ENCODE measurements around the gene VPS13A. TPM values are rescaled to one million over a fixed set of nuclear protein-coding genes. Genes with fewer than 3 reads are reported as not detected.

The VPS13A gene
- total and polyA plus RNA-seq, 8 donors, result 3.1 to 87.6 (median 29.2) TPM

GRCh38 chr9:77450085-77450475 is 272.7 kb downstream of the VPS13A start:
- no peaks in the 10 kb centered on the region for H3K36me3 ChIP-seq
- H3K27me3 ChIP-seq, result no peaks in the 10 kb centered on the region
- DNase-seq, result no peak
- H3K27ac ChIP-seq, result no peak overlapping the region
- WGBS, 5 donors, result 94 to 98% (median 96%) methylated on average over 4 of the region's 4 CpGs
- H3K9me3 ChIP-seq, result no peaks in the 10 kb centered on the region
- intact Hi-C loops (cut with DNase I; ENCODE audit: low total_unique reads), result loop anchor here (10.0 kb wide), 1 partner anchor 195 kb away; the partner anchor contains the start of gene GNA14
- H3K4me3 ChIP-seq, result no peak overlapping the region
- H3K4me1 ChIP-seq, result peaks cover 0 to 7% (median 0%) of the 10 kb centered on the region in 4 donors
- no peak for TF ChIP-seq POLR2AphosphoS5 (IDR thresholded peaks at IDR 0.05)
- no peak for TF ChIP-seq CTCF (IDR thresholded peaks at IDR 0.05)
- no peak for TF ChIP-seq POLR2A (IDR thresholded peaks at IDR 0.05)
- TF ChIP-seq EP300 (IDR thresholded peaks at IDR 0.05), result no peak

DNA sequence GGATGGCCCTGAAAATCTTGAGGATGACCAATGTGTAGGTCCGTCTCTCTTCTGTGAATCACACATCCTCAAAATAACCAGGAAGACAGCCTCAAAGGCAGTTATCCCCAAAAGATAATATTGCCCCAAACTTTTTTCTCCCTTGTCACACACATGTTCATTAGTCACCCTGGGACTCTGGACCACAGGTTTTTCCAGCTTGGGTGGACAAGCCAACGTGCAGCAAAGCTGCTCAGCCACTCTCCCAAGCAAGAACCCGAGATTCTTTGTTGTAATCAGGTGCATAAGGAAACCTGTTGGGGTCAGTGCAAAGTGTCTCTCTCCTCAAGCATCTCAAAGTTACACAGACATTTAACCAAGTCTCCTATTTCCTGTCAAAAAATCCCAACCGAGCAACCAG is 274.2 kb downstream of the VPS13A start:
- intact Hi-C loops (cut with DNase I; ENCODE audit: low total_unique reads), result loop anchor here (10.0 kb wide), 1 partner anchor 193 kb away; the partner anchor contains the start of gene GNA14
- no peak overlapping the region for H3K27ac ChIP-seq
- 63 to 90% (median 83%) methylated on average over 4 of the region's 4 CpGs for WGBS, 5 donors
- H3K27me3 ChIP-seq, result no peaks in the 10 kb centered on the region
- H3K4me3 ChIP-seq, result no peak overlapping the region
- no peaks in the 10 kb centered on the region for H3K36me3 ChIP-seq
- no peaks in the 10 kb centered on the region for H3K9me3 ChIP-seq
- peaks cover 0 to 7% (median 0%) of the 10 kb centered on the region in 4 donors for H3K4me1 ChIP-seq
- DNase-seq, result no peak
- TF ChIP-seq CTCF (IDR thresholded peaks at IDR 0.05), result no peak
- no peak for TF ChIP-seq POLR2AphosphoS5 (IDR thresholded peaks at IDR 0.05)
- TF ChIP-seq EP300 (IDR thresholded peaks at IDR 0.05), result no peak
- no peak for TF ChIP-seq POLR2A (IDR thresholded peaks at IDR 0.05)

DNA sequence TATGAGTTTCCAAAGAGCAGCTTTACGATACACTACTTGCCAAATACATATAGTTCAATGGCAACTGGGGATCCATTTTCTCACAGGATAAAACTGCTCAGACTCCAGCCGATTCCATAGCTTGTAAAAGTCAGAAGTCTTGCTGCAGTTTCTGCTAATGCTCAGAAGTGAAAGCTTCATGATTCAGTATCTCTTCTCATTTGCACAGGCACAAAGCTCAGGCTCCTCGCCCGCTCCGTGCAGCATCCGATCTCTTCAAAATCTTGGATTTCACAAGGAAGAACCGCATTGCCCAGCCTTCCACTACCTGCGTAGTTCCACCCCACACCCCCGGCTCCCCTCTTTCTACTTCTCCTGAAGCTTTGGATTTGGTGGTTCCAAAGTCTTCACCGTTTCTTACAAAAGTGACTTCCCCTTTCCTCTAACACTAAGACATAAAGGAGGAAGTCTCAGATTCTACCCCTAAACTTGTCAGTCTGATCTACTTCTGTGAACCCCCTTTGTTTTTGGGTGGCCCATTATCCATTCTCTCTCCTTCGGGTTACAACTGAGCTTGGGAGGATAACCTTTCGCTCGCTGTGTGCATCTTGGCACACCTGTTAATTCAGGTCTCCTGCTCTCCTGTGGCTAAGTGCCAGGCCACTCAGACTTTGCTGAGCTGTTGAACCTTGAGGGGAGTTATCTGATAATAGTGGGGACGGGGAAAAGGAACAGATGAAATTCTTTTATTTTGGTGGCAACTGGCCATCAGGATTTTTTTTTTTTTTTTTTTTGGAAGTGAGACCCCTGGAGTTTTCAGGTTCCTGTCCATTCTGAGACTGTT is 276.7 kb downstream of the VPS13A start:
- Histone ChIP-seq H3K4me3 (no peak overlapping the region), H3K9me3 (no peaks in the 10 kb centered on the region), H3K4me1 (peaks cover 0 to 12% (median 5%) of the 10 kb centered on the region in 4 donors), H3K27ac (no peak overlapping the region), H3K27me3 (no peaks in the 10 kb centered on the region), H3K36me3 (no peaks in the 10 kb centered on the region)
- intact Hi-C loops (cut with DNase I; ENCODE audit: low total_unique reads), result loop anchor here (10.0 kb wide), 1 partner anchor 191 kb away; the partner anchor contains the start of gene GNA14
- 67 to 80% (median 72%) methylated on average over 14 of the region's 14 CpGs for WGBS, 5 donors
- no peak for DNase-seq
- TF ChIP-seq EP300 (IDR thresholded peaks at IDR 0.05), result no peak
- TF ChIP-seq POLR2AphosphoS5 (IDR thresholded peaks at IDR 0.05), result no peak
- no peak for TF ChIP-seq CTCF (IDR thresholded peaks at IDR 0.05)
- TF ChIP-seq POLR2A (IDR thresholded peaks at IDR 0.05), result no peak

- H3K36me3 ChIP-seq, result no peaks in the 10 kb centered on the region
- intact Hi-C loops (cut with DNase I; ENCODE audit: low total_unique reads), result loop anchor here (10.0 kb wide), 1 partner anchor 190 kb away; the partner anchor contains the start of gene GNA14
- no peaks in the 10 kb centered on the region for H3K9me3 ChIP-seq
- no peak overlapping the region for H3K4me3 ChIP-seq
- TF ChIP-seq POLR2A (IDR thresholded peaks at IDR 0.05) (no peak), EP300 (IDR thresholded peaks at IDR 0.05) (no peak), CTCF (IDR thresholded peaks at IDR 0.05) (no peak)
- H3K4me1 ChIP-seq, result peaks cover 0 to 12% (median 5%) of the 10 kb centered on the region in 4 donors
- H3K27ac ChIP-seq, result no peak overlapping the region
- no peak for DNase-seq
- WGBS, 5 donors, result 86 to 93% (median 87%) methylated on average over 3 of the region's 3 CpGs
- H3K27me3 ChIP-seq, result no peaks in the 10 kb centered on the region
These were observed 277.3 kb downstream of the VPS13A start for GRCh38 chr9:77454663-77455062.
